Gastrocnemius medialis (tissue), 4 donors: ENCODE results near the gene CHST7. TPM values are rescaled to one million over a fixed set of nuclear protein-coding genes. Genes with fewer than 3 reads are reported as not detected.
A peak's percentile ranks its signal among the peaks of the same experiment; 100 is the strongest.

Experiments
- ATAC-seq, 2 donors: fragments of 150-250 bp; one replicate each; pipeline ENCODE4 v1.9.1; 2016
- DNase-seq, 2 donors: peaks; one replicate each; pipeline ENCODE4 v3.0.0-alpha.2; 2019
- H3K27ac ChIP-seq, 4 donors: fragments of 200-600 bp; sonication (generic); 1 replicate in 1 of 4; 2 replicates in 3 of 4; pipeline ENCODE4 v1.5.1; 2016 to 2018; ENCODE audit warnings: mild to moderate bottlenecking in 2 of 4, moderate library complexity in 1 of 4
- H3K27me3 ChIP-seq, 3 donors: fragments of 200-600 bp; sonication (generic) in 2 of 3; 1 replicate in 1 of 3; 2 replicates in 2 of 3; pipeline versions ENCODE4 v1.5.1 to v1.6.0; 2016 to 2019; ENCODE audit warnings: mild to moderate bottlenecking in 1 of 3, moderate library complexity in 1 of 3
- H3K36me3 ChIP-seq, 2 donors: fragments of 200-600 bp; sonication (generic) in 1 of 2; one replicate each; pipeline ENCODE4 v1.5.1; 2017 to 2018
- H3K4me1 ChIP-seq, 2 donors: fragments of 200-600 bp; sonication (generic) in 1 of 2; one replicate each; pipeline ENCODE4 v1.5.1; 2016 to 2017; ENCODE audit warnings: mild to moderate bottlenecking in 2 of 2
- H3K4me3 ChIP-seq, 4 donors: fragments of 200-600 bp; sonication (generic) in 3 of 4; 1 replicate in 1 of 4; 2 replicates in 3 of 4; pipeline ENCODE4 v1.5.1; 2016 to 2019; ENCODE audit warnings: mild to moderate bottlenecking in 2 of 4
- H3K9me3 ChIP-seq, 3 donors: fragments of 200-600 bp; sonication (generic) in 2 of 3; 1 replicate in 1 of 3; 2 replicates in 2 of 3; pipeline ENCODE4 v1.5.1; 2016 to 2019
- CTCF ChIP-seq, 5 experiments: fragments of 450-650 bp in 3 of 5; fragments of 200-600 bp in 2 of 5; sonication (generic) in 2 of 5; IDR thresholded peaks in 4 of 5; conservative IDR thresholded peaks in 1 of 5; 1 replicate in 4 of 5; 2 replicates in 1 of 5; pipeline ENCODE4 v1.5.1; 2016 to 2019; ENCODE audit warnings: antibody characterized with exemption in 5 of 5, mild to moderate bottlenecking in 3 of 5, moderate library complexity in 3 of 5
- POLR2A ChIP-seq, 2 donors: fragments of 450-650 bp; IDR thresholded peaks; one replicate each; pipeline ENCODE4 v1.6.1; 2017; ENCODE audit warnings: antibody characterized with exemption in 2 of 2, mild to moderate bottlenecking in 2 of 2, moderate library complexity in 2 of 2
- in situ Hi-C, 4 donors: fragments of 200-750 bp; cut with MboI; loops; one replicate each; pipeline versions ENCODE4 v1.15.0 to v1.8.0; 2017; ENCODE audit warnings: low sequenced_read_pairs in 4 of 4
- intact Hi-C: fragments of 100-400 bp; cut with DNase I; formaldehyde crosslinking; loops from one replicate; pipeline ENCODE4 v1.15.1; 2023; ENCODE audit warnings: low total_unique reads
- total RNA-seq, 4 donors: library from RNA; depleted of rRNA; stranded (reverse); fragments of >200 nt; gene quantifications; one replicate each; pipeline versions ENCODE4 v1.1.0 to v1.2.3, GENCODE V29; 2016

The CHST7 gene
- total RNA-seq, 4 donors from 2014 or later: 15.1 to 16.9 (median 15.8) TPM

- H3K4me3 ChIP-seq: peak overlapping the region; percentile 52 to 60 (median 58)
- peak overlapping the region; percentile 38 to 62 (median 41) for H3K27ac ChIP-seq
- peaks cover 0 to 3% of the 10 kb centered on the region in 2 donors for H3K4me1 ChIP-seq
- no peak for DNase-seq
- TF ChIP-seq CTCF (IDR thresholded peaks at IDR 0.05 in 4 of 5, conservative IDR thresholded peaks at IDR 0.05 in 1 of 5): no peak
- TF ChIP-seq POLR2A (IDR thresholded peaks at IDR 0.05): no peak
- no peaks in the 10 kb centered on the region for H3K36me3 ChIP-seq
- H3K9me3 ChIP-seq: no peaks in the 10 kb centered on the region
- no peak for ATAC-seq
- in situ Hi-C loops: no loop called here
- intact Hi-C loops: no loop called here
- peaks cover 0 to 11% (median 6%) of the 10 kb centered on the region in 3 donors for H3K27me3 ChIP-seq
These were observed 2.0 kb downstream of the CHST7 start for GRCh38 chrX:46575586-46575985.

GRCh38 chrX:46575991-46576392, 2.4 kb downstream of the CHST7 start:
- peaks cover 0 to 11% (median 6%) of the 10 kb centered on the region in 3 donors for H3K27me3 ChIP-seq
- H3K4me1 ChIP-seq: peaks cover 0 to 3% of the 10 kb centered on the region in 2 donors
- peak in 1 of 2 donors; percentile 40 for DNase-seq
- peak in 1 of 2 donors; percentile 34 for ATAC-seq
- H3K4me3 ChIP-seq: peak overlapping the region; percentile 52 to 60 (median 58)
- H3K36me3 ChIP-seq: no peaks in the 10 kb centered on the region
- in situ Hi-C loops (no loop called here), intact Hi-C loops (no loop called here)
- TF ChIP-seq CTCF (IDR thresholded peaks at IDR 0.05 in 4 of 5, conservative IDR thresholded peaks at IDR 0.05 in 1 of 5) (no peak), POLR2A (IDR thresholded peaks at IDR 0.05) (no peak)
- H3K27ac ChIP-seq: peak overlapping the region; percentile 17 to 62 (median 40)
- H3K9me3 ChIP-seq: no peaks in the 10 kb centered on the region

- DNase-seq (peak in 1 of 2 donors; percentile 12), ATAC-seq (no peak)
- peaks cover 0 to 3% of the 10 kb centered on the region in 2 donors for H3K4me1 ChIP-seq
- H3K36me3 ChIP-seq: no peaks in the 10 kb centered on the region
- H3K9me3 ChIP-seq: no peaks in the 10 kb centered on the region
- no peak for TF ChIP-seq CTCF (IDR thresholded peaks at IDR 0.05 in 4 of 5, conservative IDR thresholded peaks at IDR 0.05 in 1 of 5)
- no peak for TF ChIP-seq POLR2A (IDR thresholded peaks at IDR 0.05)
- H3K4me3 ChIP-seq: peak overlapping the region; percentile 52 to 60 (median 58)
- H3K27ac ChIP-seq: peak overlapping the region; percentile 17 to 43 (median 40)
- H3K27me3 ChIP-seq: peaks cover 0 to 11% (median 6%) of the 10 kb centered on the region in 3 donors
- in situ Hi-C loops: no loop called here
- intact Hi-C loops: no loop called here
These were observed 2.9 kb downstream of the CHST7 start for GRCh38 chrX:46576458-46576857.

- Histone ChIP-seq H3K36me3 (no peaks in the 10 kb centered on the region), H3K9me3 (no peaks in the 10 kb centered on the region), H3K4me3 (peak overlapping the region; percentile 17 to 60 (median 56)), H3K27me3 (peaks cover 0 to 11% (median 2%) of the 10 kb centered on the region in 3 donors), H3K27ac (peak overlapping the region in 3 of 4 donors; percentile 31 to 43 (median 43)), H3K4me1 (peaks cover 0 to 3% of the 10 kb centered on the region in 2 donors)
- in situ Hi-C loops: no loop called here
- no peak for TF ChIP-seq CTCF (IDR thresholded peaks at IDR 0.05 in 4 of 5, conservative IDR thresholded peaks at IDR 0.05 in 1 of 5)
- no peak for TF ChIP-seq POLR2A (IDR thresholded peaks at IDR 0.05)
- ATAC-seq: no peak
- no peak for DNase-seq
- intact Hi-C loops: no loop called here
These were observed 3.8 kb downstream of the CHST7 start for GRCh38 chrX:46577221-46578005.
